Glomerular visceral epithelial cell (primary cell): ENCODE measurements around the gene DOCK10.

Source experiments
- DNase-seq: peaks from one replicate; pipeline ENCODE4 v3.0.0-alpha.2; 2016; ENCODE audit errors: extremely low spot score

The DOCK10 gene

DNA sequence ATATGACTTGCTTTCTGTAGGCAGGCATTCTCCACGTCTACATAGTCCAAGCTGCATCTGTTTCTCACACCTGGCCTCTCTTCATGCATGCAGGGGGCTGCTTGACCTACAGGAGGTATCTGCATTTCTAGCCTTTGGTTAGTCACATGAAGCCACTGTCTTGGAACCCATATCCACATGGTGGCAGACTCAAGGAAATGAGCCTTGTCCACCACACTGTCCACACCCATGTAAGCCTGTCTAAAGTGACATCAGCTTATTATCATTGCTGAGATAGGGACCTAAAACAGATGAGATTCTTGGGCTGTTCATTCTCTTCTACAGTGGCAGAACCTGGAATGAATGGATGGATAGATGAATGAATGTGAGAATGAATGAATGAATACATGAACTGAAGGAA is 160.4 kb downstream of the DOCK10 start:
- peak; percentile 51 for DNase-seq

DNA sequence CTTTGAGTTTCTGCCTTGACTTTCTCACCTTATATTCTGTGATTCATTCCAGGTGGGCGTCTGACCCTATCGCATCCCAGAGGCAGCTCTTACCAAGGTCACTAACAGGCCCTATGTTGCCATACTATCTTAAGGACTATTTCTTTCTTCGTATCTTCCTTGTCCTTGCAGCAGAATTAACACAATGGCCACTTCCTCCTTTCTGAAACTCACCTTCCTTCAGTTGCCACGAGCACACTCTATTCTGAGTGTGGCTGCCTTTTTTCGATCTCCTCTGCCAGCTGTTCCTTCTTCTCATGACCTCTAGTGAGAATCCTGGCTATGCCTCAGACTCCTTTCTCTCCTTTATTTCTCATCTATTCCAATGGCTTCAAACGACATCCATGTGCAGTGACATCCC is 165.7 kb downstream of the DOCK10 start:
- no peak for DNase-seq

DNA sequence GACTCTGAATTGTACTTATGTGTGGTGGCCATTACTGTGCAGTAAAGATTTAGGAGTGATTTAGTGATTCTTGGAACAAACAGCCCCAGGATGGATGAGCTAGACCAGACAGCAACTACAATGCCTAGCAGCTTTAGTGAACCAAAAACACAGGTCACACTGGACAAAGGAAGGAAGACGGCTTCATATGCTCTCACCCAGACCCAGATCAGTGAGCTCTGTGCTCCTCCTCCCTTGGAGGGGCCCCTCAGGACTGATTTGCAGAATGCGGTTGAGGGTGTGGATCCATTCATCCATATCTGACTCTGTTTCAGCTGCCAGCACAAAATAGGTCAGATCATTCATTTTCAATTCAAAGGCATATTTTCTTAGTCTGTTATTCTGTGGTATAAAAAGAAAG is 166.4 kb downstream of the DOCK10 start:
- peak; percentile 66 for DNase-seq

GRCh38 chr2:224875153-224875552 is 167.1 kb downstream of the DOCK10 start:
- no peak for DNase-seq

GRCh38 chr2:224871813-224872212 is 170.5 kb downstream of the DOCK10 start:
- DNase-seq = no peak

DNA sequence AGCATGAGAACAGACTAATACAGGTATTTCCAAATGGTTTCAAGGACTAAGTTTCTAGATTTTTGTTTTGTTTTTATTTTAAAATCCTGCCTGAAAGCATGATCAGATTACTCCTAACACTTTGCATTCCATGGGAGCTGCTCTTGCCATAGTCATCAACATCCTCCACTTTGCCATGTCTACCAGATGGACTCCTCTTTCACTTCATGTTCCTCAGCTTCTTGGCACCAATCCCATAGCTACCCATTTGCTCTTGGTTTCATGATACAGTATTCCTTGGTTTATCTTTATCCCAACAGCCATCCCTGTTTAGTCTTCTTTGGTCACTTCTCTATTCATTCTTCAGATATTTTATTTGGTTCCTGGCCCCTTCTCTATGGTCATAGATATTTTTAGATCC is 171.9 kb downstream of the DOCK10 start:
- DNase-seq = no peak

DNA sequence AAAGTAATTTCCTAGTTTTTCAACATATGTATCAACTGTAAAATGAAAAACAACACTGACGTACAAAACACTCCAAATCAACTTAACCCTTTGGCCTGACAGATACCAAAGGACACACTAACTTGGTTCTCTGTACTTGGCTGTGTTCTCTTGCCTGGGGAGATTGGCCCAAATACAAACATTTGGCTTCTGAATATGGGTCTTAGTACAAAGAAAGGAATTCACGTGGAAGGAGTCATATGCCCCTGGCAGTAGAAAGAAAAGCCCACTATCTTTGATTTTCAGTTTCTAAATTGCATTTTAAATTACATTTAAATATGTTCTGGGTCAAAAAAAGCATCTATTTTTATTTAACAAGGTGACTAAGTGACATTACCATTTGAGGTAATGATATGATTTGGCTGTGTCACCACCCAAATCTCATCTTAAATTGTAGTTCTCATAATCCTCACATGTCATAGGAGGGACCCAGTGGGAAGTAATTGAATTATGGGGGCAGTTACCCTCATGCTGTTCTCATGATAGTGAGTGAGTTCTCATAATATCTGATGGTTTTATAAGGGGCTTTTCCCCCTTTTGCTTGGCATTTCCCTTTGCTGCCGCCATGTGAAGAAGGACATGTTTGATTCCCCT is 172.6 kb downstream of the DOCK10 start:
- no peak for DNase-seq

DNA sequence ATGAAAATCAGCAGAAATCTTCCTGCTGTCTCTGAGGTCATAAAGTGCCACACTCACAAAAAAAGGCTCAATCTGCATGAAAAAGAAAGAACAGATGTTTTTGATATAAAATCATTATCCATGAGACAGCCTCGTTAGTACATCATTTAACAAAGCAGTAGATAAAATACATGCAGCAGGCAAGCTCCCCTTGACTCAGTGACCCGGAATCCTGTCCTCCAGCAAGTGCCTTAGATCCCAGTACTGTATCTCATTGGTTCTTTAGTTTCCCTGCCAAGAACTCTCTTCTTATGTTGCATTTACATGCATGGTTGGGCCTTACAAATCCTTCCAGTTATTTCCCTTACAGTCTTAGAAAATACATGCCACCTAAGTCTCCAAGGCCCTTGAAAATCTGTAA is 177.3 kb downstream of the DOCK10 start:
- DNase-seq = no peak

GRCh38 chr2:224861266-224861665 is 181.0 kb downstream of the DOCK10 start:
- DNase-seq = no peak

GRCh38 chr2:224860786-224861185 is 181.5 kb downstream of the DOCK10 start:
- no peak for DNase-seq

DNA sequence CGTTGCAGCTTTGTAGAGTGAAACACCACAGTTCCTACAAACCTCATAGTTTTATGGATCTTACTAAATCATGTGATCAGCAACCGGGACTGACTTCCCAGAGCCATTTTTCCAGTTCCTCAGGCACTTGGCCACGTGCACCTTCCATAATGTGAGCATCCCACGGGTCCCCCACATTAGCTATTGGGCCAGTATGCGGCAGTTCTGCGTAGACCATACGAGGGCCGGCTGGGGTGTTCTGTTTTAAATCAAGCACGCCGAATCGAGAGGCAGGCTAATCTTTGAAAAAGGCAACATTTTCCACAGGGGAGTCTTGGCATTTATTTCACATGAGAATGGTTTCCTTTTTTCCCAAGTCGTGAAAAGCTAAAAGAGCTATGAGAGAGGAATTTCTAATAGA is 190.5 kb downstream of the DOCK10 start:
- DNase-seq = no peak

DNA sequence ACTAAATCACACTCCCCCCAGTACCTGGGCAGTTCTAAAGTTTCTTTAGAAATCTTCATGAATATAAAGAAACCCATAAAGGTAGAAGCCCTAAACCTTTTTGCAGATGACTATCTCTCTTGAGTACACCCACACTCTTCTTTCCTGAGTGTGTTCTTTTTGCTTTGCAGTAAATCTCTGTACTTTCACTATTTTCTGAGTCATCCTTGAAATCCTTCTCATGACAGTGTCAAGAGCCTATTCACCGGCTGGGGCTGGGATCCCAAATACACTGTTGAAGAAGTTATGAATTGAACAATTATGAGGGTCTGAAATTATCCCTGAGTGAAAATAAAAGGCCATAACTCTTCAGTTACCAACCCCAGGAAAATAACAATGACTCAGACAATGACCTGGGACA is 192.2 kb downstream of the DOCK10 start:
- no peak for DNase-seq

DNA sequence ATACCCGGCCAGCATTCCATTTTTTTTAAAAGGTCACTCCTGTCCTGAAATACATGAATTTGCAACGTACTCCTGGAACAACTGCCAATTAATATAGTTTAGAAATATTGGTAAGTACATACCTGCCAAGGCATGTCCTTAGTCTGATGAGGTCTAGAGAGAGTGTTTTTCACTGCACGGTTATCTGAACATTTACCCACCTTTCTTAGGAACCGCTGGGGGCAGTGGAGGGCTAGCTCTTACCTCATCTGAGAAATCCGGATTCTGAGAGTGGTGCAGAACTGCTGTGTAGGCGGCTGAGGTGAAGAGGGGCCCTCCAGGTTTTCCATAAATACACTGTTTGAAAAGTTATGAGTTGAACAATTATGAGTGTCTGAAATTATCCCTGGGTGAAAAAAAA is 193.0 kb downstream of the DOCK10 start:
- DNase-seq = no peak

- peak; percentile 91 for DNase-seq
Measured at GRCh38 chr2:224847961-224848850, 194.1 kb downstream of the DOCK10 start.

DNA sequence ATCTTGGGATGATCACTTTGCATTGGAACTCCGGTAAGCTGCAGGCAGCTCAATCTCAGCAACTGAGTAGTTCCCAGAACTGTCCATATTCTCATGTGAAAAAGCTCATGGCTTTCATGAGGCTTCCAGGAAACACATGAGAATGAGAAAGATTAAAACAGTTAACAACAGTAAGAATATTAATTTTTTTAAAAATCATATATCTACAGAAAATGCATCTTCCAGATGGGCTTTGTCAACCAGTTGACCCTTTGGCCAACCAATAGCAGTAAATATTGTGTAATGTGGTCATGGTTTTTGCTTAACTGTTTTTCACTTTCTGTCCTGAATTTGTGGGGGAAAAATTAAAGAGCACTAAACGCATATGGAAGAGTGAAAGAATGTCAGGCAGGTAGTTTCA is 194.9 kb downstream of the DOCK10 start:
- DNase-seq = no peak

DNA sequence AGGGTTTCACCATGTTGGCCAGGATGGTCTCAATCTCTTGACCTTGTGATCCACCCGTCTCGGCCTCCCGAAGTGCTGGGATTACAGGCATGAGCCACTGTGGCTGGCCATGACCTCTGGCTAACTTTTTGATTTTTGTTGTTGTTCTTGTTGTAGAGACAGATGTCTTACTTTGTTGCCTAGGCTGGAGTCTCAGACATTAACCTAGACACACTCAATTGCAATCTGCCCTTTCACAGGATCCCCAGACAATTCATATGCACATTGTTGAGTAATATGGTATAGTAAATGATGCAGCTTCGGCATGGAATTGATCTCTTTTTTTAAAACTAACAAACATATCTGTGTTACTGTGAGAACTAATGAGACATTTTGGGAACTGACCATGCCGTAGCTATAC is 195.6 kb downstream of the DOCK10 start:
- DNase-seq = no peak

- no peak for DNase-seq
Measured at GRCh38 chr2:224846161-224846560, 196.1 kb downstream of the DOCK10 start.

GRCh38 chr2:224843141-224843540 is 199.1 kb downstream of the DOCK10 start:
- DNase-seq = peak; percentile 6

- DNase-seq = no peak
Measured at GRCh38 chr2:224841910-224842309, 200.4 kb downstream of the DOCK10 start.

GRCh38 chr2:224838335-224838734 is 203.9 kb downstream of the DOCK10 start:
- DNase-seq = no peak

GRCh38 chr2:224837558-224837957 is 204.7 kb downstream of the DOCK10 start:
- peak; percentile 86 for DNase-seq

- no peak for DNase-seq
Measured at GRCh38 chr2:224837066-224837465, 205.2 kb downstream of the DOCK10 start.

DNA sequence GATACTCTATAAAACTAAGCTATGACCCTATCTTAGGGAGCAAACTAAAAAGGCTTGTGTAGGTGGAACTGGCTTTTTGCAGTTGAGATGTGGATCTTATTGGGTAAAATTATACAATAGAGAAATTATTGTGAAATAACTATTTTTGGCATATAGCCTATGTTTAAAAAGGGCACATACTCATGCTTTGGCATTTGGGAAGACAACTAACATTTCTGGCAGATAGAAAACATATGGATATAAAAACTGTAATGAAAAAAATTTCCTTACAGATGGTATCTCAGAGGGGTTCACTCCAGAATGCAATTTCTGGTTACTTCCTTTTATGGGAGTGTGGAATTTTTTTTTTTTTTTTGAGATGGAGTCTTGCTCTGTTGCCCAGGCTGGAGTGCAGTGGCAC is 206.0 kb downstream of the DOCK10 start:
- DNase-seq = no peak
